Liver (tissue), 3 donors: Measurements from ENCODE around the gene NPPA.

Source experiments
- CTCF ChIP-seq: fragments of 150-350 bp; IDR thresholded peaks from 2 replicates; pipeline ENCODE4 v1.5.1; 2017; ENCODE audit warnings: improper control_type of control experiment, low read depth, low read length; ENCODE audit not compliant: missing input control
- EGR1 ChIP-seq, 2 donors: IDR thresholded peaks; 2 replicates each; pipeline ENCODE4 v1.6.1; 2016 to 2018; ENCODE audit warnings: antibody characterized with exemption in 2 of 2, low read depth in 2 of 2
- FOXA1 ChIP-seq: IDR thresholded peaks from 2 replicates; pipeline ENCODE4 v1.6.1; 2016; ENCODE audit warnings: antibody characterized with exemption
- GABPA ChIP-seq, 2 donors: IDR thresholded peaks in 1 of 2; conservative IDR thresholded peaks in 1 of 2; 2 replicates each; pipeline ENCODE4 v1.6.1; 2016; ENCODE audit warnings: antibody characterized with exemption in 2 of 2, mild to moderate bottlenecking in 1 of 2, moderate library complexity in 1 of 2
- MAX ChIP-seq: IDR thresholded peaks from 2 replicates; pipeline ENCODE4 v1.6.1; 2016; ENCODE audit warnings: antibody characterized with exemption
- NR2F2 ChIP-seq: IDR thresholded peaks from 2 replicates; pipeline ENCODE4 v1.6.1; 2016; ENCODE audit warnings: antibody characterized with exemption
- REST ChIP-seq: IDR thresholded peaks from 2 replicates; pipeline ENCODE4 v1.6.1; 2016; ENCODE audit warnings: antibody characterized with exemption, mild to moderate bottlenecking
- SP1 ChIP-seq: IDR thresholded peaks from 2 replicates; pipeline ENCODE4 v1.6.1; 2018; ENCODE audit warnings: antibody characterized with exemption, mild to moderate bottlenecking
- TAF1 ChIP-seq: conservative IDR thresholded peaks from 2 replicates; pipeline ENCODE4 v1.6.1; 2016; ENCODE audit warnings: antibody characterized with exemption, mild to moderate bottlenecking
- YY1 ChIP-seq: IDR thresholded peaks from 2 replicates; pipeline ENCODE4 v1.6.1; 2016; ENCODE audit warnings: antibody characterized with exemption, mild to moderate bottlenecking
- ZBTB33 ChIP-seq: IDR thresholded peaks from 2 replicates; pipeline ENCODE4 v1.6.1; 2016; ENCODE audit warnings: antibody characterized with exemption
- donor health status: healthy.
- donor health status: healthy.

- TF ChIP-seq SP1 (no peak), CTCF (no peak), REST (no peak), GABPA (IDR thresholded peaks at IDR 0.05 in 1 of 2, conservative IDR thresholded peaks at IDR 0.05 in 1 of 2) (no peak), TAF1 (no peak), MAX (no peak), NR2F2 (no peak), YY1 (no peak), EGR1 (IDR thresholded peaks at IDR 0.05; ENCODE audit: low read depth in 2 of 2) (no peak), ZBTB33 (no peak), FOXA1 (no peak)
Measured at GRCh38 chr1:11833900-11834299, 13.7 kb downstream of the NPPA start.
